CD4-positive, alpha-beta T cell treated with Interleukin-15 for 1 hour (primary cell): ENCODE results near the gene BDP1.
"Not testable (repeated sequence)": the region's sequence is repeated elsewhere in the genome, so short reads cannot be mapped to it uniquely, and the experiment has no call there.

Source experiments
- DNase-seq: peaks from one replicate; pipeline ENCODE4 v3.0.0-alpha.2; 2020

The BDP1 gene

GRCh38 chr5:71475788-71476384 lies 20.4 kb downstream of the BDP1 start:
- no peak for DNase-seq

GRCh38 chr5:71481441-71481840 lies 26.0 kb downstream of the BDP1 start:
- DNase-seq, result no peak

- no peak for DNase-seq
Measured at GRCh38 chr5:71482132-71482531, 26.7 kb downstream of the BDP1 start.

GRCh38 chr5:71483355-71483754 lies 27.9 kb downstream of the BDP1 start:
- no peak for DNase-seq

GRCh38 chr5:71492817-71493615 lies 37.6 kb downstream of the BDP1 start:
- no peak for DNase-seq

GRCh38 chr5:71494202-71494601 lies 38.8 kb downstream of the BDP1 start:
- DNase-seq, result not testable (repeated sequence)

- DNase-seq, result not testable (repeated sequence)
Measured at GRCh38 chr5:71498756-71499155, 43.3 kb downstream of the BDP1 start.

GRCh38 chr5:71503536-71503935 lies 48.1 kb downstream of the BDP1 start:
- no peak for DNase-seq

- DNase-seq, result no peak
Measured at GRCh38 chr5:71522151-71522550, 66.7 kb downstream of the BDP1 start.

- not testable (repeated sequence) for DNase-seq
Measured at GRCh38 chr5:71525611-71526010, 70.2 kb downstream of the BDP1 start.

- no peak for DNase-seq
Measured at GRCh38 chr5:71528206-71528605, 72.8 kb downstream of the BDP1 start.

GRCh38 chr5:71529682-71530081 lies 74.2 kb downstream of the BDP1 start:
- no peak for DNase-seq

GRCh38 chr5:71533142-71533541 lies 77.7 kb downstream of the BDP1 start:
- no peak for DNase-seq

GRCh38 chr5:71533615-71534014 lies 78.2 kb downstream of the BDP1 start:
- no peak for DNase-seq

- no peak for DNase-seq
Measured at GRCh38 chr5:71537687-71538086, 82.2 kb downstream of the BDP1 start.

- not testable (repeated sequence) for DNase-seq
Measured at GRCh38 chr5:71550885-71551284, 95.4 kb downstream of the BDP1 start.

- DNase-seq, result not testable (repeated sequence)
Measured at GRCh38 chr5:71551582-71551981, 96.1 kb downstream of the BDP1 start.

- DNase-seq, result not testable (repeated sequence)
Measured at GRCh38 chr5:71552026-71552749, 96.7 kb downstream of the BDP1 start.

GRCh38 chr5:71563161-71563560 lies 107.7 kb downstream of the BDP1 start:
- no peak for DNase-seq

- no peak for DNase-seq
Measured at GRCh38 chr5:71564895-71565294, 109.4 kb downstream of the BDP1 start.

- no peak for DNase-seq
Measured at GRCh38 chr5:71569748-71570509, 114.5 kb downstream of the BDP1 start.

GRCh38 chr5:71571811-71572210 lies 116.4 kb downstream of the BDP1 start:
- DNase-seq, result not testable (repeated sequence)

GRCh38 chr5:71573591-71573990 lies 118.1 kb downstream of the BDP1 start:
- no peak for DNase-seq
